LoVo (cell line): ENCODE data around the gene PERP.
A peak's percentile ranks its signal among the peaks of the same experiment; 100 is the strongest.
"Not testable (repeated sequence)": the region's sequence is repeated elsewhere in the genome, so short reads cannot be mapped to it uniquely, and the experiment has no call there.

Experiments
- DNase-seq: peaks from one replicate; pipeline ENCODE4 v3.0.0-alpha.2; 2016; ENCODE audit warnings: low spot score

PERP gene

GRCh38 chr6:138107078-138107751 lies at the start of gene PERP:
TSS of gene PERP (minus strand) at chr6:138107419. CDS start at chr6:138107340, 79 bp downstream.
- DNase-seq: peak; percentile 92

- no peak for DNase-seq
Measured at GRCh38 chr6:138155443-138155842, 48.2 kb upstream of the PERP start.

- DNase-seq: no peak
Measured at GRCh38 chr6:138146544-138146943, 39.3 kb upstream of the PERP start.

- no peak for DNase-seq
Measured at GRCh38 chr6:138145402-138145801, 38.2 kb upstream of the PERP start.

- no peak for DNase-seq
Measured at GRCh38 chr6:138142806-138143205, 35.6 kb upstream of the PERP start.

GRCh38 chr6:138129190-138129589 lies 22.0 kb upstream of the PERP start:
- DNase-seq: no peak

GRCh38 chr6:138128096-138128495 lies 20.9 kb upstream of the PERP start:
- no peak for DNase-seq

GRCh38 chr6:138124096-138124495 lies 16.9 kb upstream of the PERP start:
- no peak for DNase-seq

- no peak for DNase-seq
Measured at GRCh38 chr6:138119976-138120375, 12.8 kb upstream of the PERP start.

- not testable (repeated sequence) for DNase-seq
Measured at GRCh38 chr6:138119229-138119628, 12.0 kb upstream of the PERP start.

GRCh38 chr6:138117376-138117914 lies 10.2 kb upstream of the PERP start:
- DNase-seq: no peak

- no peak for DNase-seq
Measured at GRCh38 chr6:138116661-138116999, 9.4 kb upstream of the PERP start.

- DNase-seq: peak; percentile 74
Measured at GRCh38 chr6:138115877-138116660, 8.8 kb upstream of the PERP start.

GRCh38 chr6:138115201-138115600 lies 8.0 kb upstream of the PERP start:
- no peak for DNase-seq

- DNase-seq: no peak
Measured at GRCh38 chr6:138113588-138114210, 6.5 kb upstream of the PERP start.

- DNase-seq: no peak
Measured at GRCh38 chr6:138110229-138110628, 3.0 kb upstream of the PERP start.

GRCh38 chr6:138109042-138109997 lies 2.1 kb upstream of the PERP start:
- peak; percentile 79 for DNase-seq

GRCh38 chr6:138107752-138108592 lies 753 bp upstream of the PERP start:
- DNase-seq: peak; percentile 78

- no peak for DNase-seq
Measured at GRCh38 chr6:138106665-138107077, 548 bp downstream of the PERP start.

GRCh38 chr6:138105880-138106664 lies 1.1 kb downstream of the PERP start:
- peak; percentile 42 for DNase-seq
